ENCODE data around the gene TBL3.
A peak's percentile ranks its signal among the peaks of the same experiment; 100 is the strongest.
"Not testable (repeated sequence)": the region's sequence is repeated elsewhere in the genome, so short reads cannot be mapped to it uniquely, and the experiment has no call there.

Gene TBL3

DNA sequence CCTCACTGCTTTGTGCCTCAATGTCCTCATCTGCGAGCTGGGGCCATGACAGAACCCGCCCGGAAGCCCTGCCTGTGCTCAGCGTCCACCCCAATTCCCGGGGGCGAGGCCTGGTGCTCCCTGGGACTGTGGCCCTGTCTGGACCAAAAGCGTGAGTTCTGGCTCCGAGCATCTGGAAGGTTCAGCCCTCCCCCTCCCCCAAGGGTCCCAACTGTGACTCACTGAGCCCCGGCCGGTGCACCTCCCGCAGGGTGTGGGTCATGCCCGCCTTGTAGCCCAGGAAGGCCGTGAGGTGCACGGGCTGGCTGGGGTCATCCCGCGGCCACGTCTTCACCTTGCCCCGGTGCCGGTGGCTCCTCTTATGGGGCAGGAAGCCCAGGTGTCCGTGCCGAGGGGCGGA is 18.1 kb upstream of the TBL3 start:
- TF ChIP-seq CTCF (IDR thresholded peaks at IDR 0.05; ENCODE audit: low read depth, low read length) (no peak), MYC (IDR thresholded peaks at IDR 0.05; ENCODE audit: low read depth, low read length) (no peak), POLR2A (IDR thresholded peaks at IDR 0.05; ENCODE audit: extremely low read depth, insufficient read length) (no peak)
- TF ChIP-seq, protein P1, sequence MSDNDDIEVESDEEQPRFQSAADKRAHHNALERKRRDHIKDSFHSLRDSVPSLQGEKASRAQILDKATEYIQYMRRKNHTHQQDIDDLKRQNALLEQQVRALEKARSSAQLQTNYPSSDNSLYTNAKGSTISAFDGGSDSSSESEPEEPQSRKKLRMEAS (IDR thresholded peaks at IDR 0.05; ENCODE audit: low read depth, low read length): no peak
- no peak for DNase-seq (ENCODE audit: low read depth)
- no peak overlapping the region for H3K4me3 ChIP-seq (ENCODE audit: low read depth, low read length)

DNA sequence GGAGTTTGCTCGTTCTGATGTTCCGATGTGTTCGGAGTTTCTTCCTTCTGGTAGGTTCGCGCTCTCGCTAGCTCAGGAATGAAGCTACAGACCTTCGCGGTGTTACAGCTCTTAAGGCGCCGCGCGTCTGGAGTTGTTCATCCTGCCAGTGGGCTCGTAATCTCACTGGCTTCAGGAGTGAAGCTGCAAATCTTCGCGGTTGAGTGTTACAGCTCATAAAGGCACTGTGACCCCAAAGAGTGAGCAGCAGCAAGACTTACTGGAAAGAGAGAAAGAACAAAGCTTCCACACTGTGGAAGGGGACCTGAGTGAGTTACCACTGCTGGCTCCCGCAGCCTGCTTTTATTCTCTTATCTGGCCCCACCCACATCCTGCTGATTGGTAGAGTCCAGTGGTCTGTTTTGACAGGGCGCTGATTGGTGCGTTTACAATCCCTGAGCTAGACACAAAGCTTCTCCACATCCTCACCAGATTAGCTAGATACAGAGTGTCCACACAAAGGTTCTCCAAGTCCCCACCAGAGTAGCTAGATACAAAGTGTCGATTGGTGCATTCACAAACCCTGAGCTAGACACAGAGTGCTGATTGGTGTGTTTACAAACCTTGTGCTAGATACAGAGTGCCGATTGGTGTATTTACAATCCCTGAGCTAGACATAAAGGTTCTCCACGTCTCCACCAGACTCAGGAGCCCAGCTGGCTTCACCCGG is 14.3 kb upstream of the TBL3 start:
- not testable (repeated sequence) for H3K4me3 ChIP-seq (ENCODE audit: low read depth, low read length); DNase-seq (ENCODE audit: low read depth)

DNA sequence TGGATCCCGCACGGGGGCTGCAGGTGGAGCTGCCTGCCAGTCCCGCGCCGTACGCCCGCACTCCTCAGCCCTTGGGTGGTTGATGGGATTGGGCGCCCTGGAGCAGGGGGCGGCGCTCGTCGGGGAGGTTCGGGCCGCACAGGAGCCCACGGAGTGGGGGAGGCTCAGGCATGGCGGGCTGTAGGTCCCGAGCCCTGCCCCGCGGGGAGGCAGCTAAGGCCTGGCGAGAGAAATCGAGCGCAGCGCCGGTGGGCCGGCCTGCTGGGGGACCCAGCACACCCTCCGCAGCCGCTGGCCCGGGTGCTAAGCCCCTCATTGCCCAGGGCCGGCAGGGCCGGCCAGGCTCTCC is 13.7 kb upstream of the TBL3 start:
- H3K4me3 ChIP-seq (ENCODE audit: low read depth, low read length): not testable (repeated sequence)

GRCh38 chr16:1958715-1959268 is 13.1 kb upstream of the TBL3 start:
- H3K4me3 ChIP-seq (ENCODE audit: low read depth, low read length): peak overlapping the region; percentile 16
- DNase-seq (ENCODE audit: low read depth): no peak

More for the DNA sequence above, 13.7 kb upstream of the TBL3 start:
- DNase-seq (ENCODE audit: low read depth): not testable (repeated sequence)

DNA sequence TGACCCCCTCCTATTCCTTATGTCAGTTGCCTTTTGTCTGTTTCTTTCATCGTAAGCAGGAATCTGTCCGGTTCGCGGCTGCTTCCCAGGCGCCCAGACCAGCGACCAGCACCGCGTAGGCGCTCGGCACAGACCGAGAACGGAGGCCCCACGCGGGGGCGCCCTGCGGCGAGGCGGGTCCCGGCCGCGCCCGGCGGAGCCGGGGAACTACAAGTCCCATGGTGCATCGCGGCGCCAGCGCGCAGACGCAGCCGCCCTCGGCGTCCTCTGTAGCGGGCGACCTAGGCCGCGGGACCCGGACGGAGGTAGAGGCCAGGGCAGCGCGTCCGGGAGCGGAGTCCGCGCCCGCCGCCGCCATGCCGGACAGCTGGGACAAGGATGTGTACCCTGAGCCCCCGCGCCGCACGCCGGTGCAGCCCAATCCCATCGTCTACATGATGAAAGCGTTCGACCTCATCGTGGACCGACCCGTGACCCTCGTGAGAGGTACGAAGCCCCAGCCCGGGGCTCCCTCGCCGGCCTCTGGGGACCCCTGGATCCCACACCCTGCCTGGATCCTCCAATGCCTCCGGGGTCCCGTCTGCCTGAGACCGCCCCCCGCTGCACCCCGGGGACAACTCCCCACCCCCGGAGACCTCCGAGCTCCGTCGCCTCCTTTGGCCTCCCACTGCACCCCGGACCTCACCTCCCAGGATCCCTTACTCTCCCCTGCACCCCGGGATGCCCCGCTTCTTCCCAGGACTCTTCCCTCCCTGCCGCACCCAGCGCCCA is 12.4 kb upstream of the TBL3 start, which contains the start of gene NDUFB10:
Gene NDUFB10, plus strand, starts transcription at position 270 of the 771 bp plus-strand sequence. Its CDS starts 87 bp downstream, at position 357.
- peak within 1 kb of the TSS; percentile 77 for H3K4me3 ChIP-seq (ENCODE audit: low read depth, low read length)
- peak; percentile 93 for DNase-seq (ENCODE audit: low read depth)
- TF ChIP-seq POLR2A (IDR thresholded peaks at IDR 0.05; ENCODE audit: extremely low read depth, insufficient read length): peak; percentile 93
- TF ChIP-seq, protein P1 (IDR thresholded peaks at IDR 0.05; ENCODE audit: low read depth, low read length): peak; percentile 47
- peak; percentile 66 for TF ChIP-seq CTCF (IDR thresholded peaks at IDR 0.05; ENCODE audit: low read depth, low read length)
- peak; percentile 76 for TF ChIP-seq MYC (IDR thresholded peaks at IDR 0.05; ENCODE audit: low read depth, low read length)

More at GRCh38 chr16:1958715-1959268, 13.1 kb upstream of the TBL3 start:
- no peak for TF ChIP-seq MYC (IDR thresholded peaks at IDR 0.05; ENCODE audit: low read depth, low read length)
- no peak for TF ChIP-seq CTCF (IDR thresholded peaks at IDR 0.05; ENCODE audit: low read depth, low read length)
- no peak for TF ChIP-seq POLR2A (IDR thresholded peaks at IDR 0.05; ENCODE audit: extremely low read depth, insufficient read length)
- TF ChIP-seq, protein P1 (IDR thresholded peaks at IDR 0.05; ENCODE audit: low read depth, low read length): no peak

DNA sequence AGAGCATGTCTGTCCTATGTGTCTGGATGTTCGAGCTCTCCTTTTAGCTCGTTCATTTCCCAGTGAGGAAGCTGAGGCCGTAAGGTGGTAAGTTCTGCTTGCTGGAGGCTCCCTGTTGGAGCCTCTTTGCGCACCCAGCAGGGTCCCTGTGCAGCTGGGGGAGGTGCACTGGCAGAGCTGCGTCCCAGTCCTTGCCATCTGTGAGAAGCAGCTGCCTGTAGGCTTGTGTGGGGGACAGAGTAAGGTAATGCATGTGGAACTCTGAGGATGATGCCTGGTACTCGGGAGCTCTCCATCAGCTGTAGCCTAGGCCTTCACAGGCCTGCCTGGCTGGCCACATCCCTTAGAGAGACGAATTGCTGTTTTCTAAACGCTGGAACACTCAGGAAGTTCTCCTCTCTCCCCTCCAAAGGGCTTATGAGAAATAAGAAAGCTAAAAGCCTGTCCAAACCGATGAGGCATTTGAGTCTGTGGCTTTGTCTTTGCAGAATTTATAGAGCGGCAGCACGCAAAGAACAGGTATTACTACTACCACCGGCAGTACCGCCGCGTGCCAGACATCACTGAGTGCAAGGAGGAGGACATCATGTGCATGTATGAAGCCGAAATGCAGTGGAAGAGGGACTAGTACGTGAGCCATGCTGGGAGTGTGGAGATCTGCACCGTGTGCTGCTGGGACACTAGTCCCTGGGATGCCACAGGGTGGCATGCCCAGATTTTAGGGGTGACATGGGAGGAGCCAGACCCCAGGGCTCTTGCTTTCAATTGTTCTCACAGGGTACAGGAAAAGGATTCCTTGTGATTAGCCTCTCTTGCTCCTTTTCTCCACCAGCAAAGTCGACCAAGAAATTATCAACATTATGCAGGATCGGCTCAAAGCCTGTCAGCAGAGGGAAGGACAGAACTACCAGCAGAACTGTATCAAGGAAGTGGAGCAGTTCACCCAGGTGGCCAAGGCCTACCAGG is 10.9 kb upstream of the TBL3 start:
- peak overlapping the region; percentile 77 for H3K4me3 ChIP-seq (ENCODE audit: low read depth, low read length)
- peak; percentile 87 for DNase-seq (ENCODE audit: low read depth)
- TF ChIP-seq, protein P1 (IDR thresholded peaks at IDR 0.05; ENCODE audit: low read depth, low read length): no peak
- TF ChIP-seq CTCF (IDR thresholded peaks at IDR 0.05; ENCODE audit: low read depth, low read length) (no peak), MYC (IDR thresholded peaks at IDR 0.05; ENCODE audit: low read depth, low read length) (no peak; the same call in 1 of the 2 replicates), POLR2A (IDR thresholded peaks at IDR 0.05; ENCODE audit: extremely low read depth, insufficient read length) (no peak)

All from NB4 (cell line).